ENCODE results near the gene GPHA2.

The GPHA2 gene

DNA sequence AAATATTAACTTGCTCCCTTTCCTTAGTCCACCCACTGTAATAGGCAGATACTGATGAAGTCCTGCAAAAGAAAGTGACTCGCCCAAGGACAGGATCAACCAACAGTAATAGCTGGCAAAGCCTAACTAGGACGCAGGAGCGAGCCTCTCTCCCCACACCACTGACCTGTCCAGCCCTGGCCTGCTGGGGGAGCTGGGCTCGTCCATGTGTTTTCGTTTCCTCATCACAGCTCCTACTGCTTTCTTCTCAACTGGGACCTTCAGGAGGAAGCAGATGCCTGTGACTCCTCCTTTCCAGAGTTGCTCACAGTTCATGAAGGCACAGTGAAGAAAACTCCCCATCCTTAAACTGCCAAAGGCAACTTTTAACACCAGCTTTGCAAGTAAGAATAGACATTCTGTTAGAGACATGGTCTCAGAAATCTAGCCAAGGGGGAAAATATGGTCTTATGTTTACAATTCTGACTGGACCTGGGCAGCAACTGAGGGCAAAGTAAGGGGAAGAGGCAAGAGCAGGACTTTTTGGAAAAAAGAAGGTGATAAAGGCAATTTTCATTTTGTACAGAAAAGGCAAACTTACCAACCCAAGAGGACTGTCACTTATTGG is 11.6 kb upstream of the GPHA2 start:
- DNase-seq (ENCODE audit: low read depth): no peak
- no peak overlapping the region for H3K4me3 ChIP-seq (ENCODE audit: control insufficient read depth, low read depth, low read length)
- TF ChIP-seq, protein P1, sequence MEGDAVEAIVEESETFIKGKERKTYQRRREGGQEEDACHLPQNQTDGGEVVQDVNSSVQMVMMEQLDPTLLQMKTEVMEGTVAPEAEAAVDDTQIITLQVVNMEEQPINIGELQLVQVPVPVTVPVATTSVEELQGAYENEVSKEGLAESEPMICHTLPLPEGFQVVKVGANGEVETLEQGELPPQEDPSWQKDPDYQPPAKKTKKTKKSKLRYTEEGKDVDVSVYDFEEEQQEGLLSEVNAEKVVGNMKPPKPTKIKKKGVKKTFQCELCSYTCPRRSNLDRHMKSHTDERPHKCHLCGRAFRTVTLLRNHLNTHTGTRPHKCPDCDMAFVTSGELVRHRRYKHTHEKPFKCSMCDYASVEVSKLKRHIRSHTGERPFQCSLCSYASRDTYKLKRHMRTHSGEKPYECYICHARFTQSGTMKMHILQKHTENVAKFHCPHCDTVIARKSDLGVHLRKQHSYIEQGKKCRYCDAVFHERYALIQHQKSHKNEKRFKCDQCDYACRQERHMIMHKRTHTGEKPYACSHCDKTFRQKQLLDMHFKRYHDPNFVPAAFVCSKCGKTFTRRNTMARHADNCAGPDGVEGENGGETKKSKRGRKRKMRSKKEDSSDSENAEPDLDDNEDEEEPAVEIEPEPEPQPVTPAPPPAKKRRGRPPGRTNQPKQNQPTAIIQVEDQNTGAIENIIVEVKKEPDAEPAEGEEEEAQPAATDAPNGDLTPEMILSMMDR (IDR thresholded peaks at IDR 0.05; ENCODE audit: control insufficient read depth, insufficient read depth, low read depth, low read length, missing control alignments): no peak

DNA sequence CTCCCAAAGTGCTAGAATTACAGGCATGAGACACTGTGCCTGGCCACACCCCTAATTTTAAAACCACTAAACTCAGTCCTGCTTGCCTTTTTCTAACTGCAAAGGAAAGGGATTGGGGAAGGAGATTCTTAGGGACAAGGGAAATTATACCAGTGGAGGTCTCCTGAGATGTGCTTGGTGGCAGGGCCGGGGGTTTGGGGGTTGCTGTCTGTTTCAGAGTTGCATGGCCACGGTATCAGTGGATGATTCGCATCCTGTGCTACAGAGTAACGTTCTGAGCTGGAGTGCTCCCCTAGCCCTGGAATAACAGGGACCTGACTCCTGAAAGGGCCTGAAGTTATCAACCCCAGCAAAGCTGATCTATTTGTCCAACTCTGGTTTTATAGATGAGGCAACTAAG is 846 bp upstream of the GPHA2 start:
- H3K4me3 ChIP-seq (ENCODE audit: control insufficient read depth, low read depth, low read length): no peak overlapping the region
- no peak for DNase-seq (ENCODE audit: low read depth)
- TF ChIP-seq, protein P1 (IDR thresholded peaks at IDR 0.05; ENCODE audit: control insufficient read depth, insufficient read depth, low read depth, low read length, missing control alignments): no peak

DNA sequence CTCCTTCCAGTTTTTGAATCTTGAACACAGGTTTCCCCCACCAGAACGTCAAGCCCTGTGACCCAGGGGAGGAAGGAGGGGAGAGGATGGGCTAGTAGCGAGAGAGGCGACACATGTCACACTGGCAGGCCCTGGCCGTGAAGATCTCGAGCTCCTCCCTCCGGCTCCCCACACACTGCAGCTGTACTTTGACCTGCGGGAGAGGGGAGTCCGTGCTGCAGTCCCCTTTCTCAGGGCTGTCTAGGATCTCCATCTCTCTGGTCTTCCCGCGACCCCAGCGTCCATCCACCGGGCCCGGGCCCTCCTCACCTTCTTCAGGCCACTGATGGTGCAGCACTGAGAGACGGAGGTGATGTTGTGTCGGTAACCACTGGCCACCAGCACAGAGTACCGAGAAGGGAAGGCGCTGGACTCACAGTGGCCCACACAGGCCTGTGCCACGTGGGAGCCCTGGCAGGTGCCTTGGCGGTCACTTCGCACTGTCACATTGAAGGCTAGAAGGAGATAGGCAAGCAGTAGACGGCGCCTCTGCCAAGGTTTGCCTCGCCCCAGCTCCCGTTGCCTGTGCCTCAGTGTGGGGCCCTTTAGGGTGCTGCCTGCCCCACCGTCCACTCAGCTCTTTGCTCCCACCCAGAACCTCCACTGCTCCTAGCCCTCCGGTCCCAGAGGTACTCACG is 873 bp downstream of the GPHA2 start:
- H3K4me3 ChIP-seq (ENCODE audit: control insufficient read depth, low read depth, low read length): no peak overlapping the region
- DNase-seq (ENCODE audit: low read depth): no peak
- TF ChIP-seq, protein P1 (IDR thresholded peaks at IDR 0.05; ENCODE audit: control insufficient read depth, insufficient read depth, low read depth, low read length, missing control alignments): no peak

DNA sequence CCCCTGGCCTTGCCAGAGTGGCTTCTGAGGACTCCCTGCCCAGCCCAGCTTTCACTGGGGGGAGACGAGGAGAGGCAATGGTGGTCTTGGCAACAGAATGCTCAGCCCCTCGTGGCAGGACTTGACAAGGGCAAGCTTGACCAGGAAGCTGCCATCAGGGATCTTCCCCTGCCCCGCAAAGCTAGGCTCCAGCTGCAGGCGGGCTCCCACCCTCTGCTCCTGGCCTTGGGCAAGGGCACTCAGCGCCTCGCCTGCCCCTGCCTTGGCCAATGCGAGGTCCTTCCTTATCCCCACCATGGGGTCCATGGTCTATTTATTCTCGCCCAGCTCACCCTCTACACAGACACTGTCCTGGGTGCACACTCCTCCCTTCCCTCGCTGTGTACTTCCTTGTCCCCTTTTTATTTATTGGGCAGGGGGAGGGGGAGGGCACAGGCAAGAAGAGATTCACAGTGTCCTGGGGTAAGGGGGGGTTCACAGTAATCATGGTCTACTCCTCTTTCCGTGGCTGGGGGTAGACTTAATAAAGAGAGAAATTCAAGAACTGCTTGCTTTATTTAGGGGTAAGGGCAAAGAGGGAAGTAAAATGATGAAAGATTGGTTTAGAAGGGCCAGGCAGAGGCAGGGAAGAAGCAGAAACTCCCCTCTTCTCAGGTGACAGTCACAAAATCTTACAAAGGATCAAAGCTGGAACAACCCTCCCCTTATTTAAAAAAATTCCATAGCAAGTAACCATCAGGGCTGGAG is 1.6 kb downstream of the GPHA2 start:
- no peak overlapping the region for H3K4me3 ChIP-seq (ENCODE audit: control insufficient read depth, low read depth, low read length)
- TF ChIP-seq, protein P1 (IDR thresholded peaks at IDR 0.05; ENCODE audit: control insufficient read depth, insufficient read depth, low read depth, low read length, missing control alignments): no peak
- DNase-seq (ENCODE audit: low read depth): no peak

DNA sequence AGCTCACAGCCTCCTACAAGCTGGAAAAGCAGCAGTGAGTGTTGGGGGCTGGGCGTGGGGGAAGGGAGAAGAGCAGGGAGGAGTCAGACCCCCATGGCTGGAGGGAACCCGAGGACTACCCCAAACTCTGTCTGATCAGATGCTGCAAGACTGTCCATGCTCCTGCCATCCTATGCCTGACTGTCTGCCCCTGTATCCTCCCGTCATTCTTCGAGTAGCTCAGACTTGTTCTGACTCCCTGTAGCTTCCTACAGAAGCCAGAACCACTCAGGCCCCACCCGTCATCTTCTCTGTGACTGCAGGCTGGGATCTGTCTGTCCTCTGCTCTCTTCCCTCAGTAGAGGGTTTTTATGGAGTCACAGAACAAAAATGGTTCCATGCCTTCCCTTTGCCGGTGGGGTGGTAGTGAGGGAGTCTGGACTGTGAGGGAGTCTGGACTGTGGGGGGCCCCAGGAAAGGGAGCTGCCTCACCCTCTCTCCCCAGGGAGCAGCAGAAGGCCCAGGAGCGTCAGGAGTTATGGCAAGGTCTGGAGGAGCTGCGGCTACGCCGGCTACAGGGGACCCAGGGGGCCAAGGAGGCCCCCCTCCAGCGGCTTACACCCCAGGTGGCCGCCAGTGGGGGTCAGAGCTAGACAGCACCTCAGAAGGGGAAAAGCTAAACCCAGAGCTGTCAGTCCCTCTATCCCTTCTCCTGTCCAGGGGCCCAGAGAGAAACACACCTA is 2.3 kb downstream of the GPHA2 start:
- TF ChIP-seq, protein P1 (IDR thresholded peaks at IDR 0.05; ENCODE audit: control insufficient read depth, insufficient read depth, low read depth, low read length, missing control alignments): no peak
- no peak for DNase-seq (ENCODE audit: low read depth)
- H3K4me3 ChIP-seq (ENCODE audit: control insufficient read depth, low read depth, low read length): no peak overlapping the region

DNA sequence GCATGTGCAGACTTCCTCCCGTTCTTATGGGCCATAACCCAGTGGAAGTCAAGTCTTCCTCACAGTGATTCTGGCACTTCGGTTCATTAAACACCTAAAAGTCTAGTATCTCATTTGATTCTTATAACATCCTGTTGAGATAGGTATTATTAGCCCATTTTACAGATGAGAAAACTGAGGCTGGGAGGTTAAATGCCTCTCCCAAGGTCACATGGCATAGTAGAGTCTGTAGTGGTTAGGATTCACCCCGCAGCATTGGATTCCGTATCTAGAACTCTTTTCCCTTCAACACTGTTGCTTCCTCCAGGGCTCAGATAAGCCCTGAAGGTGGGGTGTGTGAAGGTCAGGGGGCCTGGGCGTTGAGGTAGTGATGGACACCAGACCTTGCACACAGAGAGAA is 3.4 kb downstream of the GPHA2 start:
- no peak overlapping the region for H3K4me3 ChIP-seq (ENCODE audit: control insufficient read depth, low read depth, low read length)
- DNase-seq (ENCODE audit: low read depth): no peak
- TF ChIP-seq, protein P1 (IDR thresholded peaks at IDR 0.05; ENCODE audit: control insufficient read depth, insufficient read depth, low read depth, low read length, missing control alignments): no peak

Data from AG09309 (cell line).